GM21367 (cell line): ENCODE measurements around the gene PUM2.

Experiments
- ATAC-seq: cut with Tn5 transposase; IDR thresholded peaks from one replicate; pipeline ENCODE4 v1.9.1; 2021; ENCODE audit not compliant: unreplicated experiment

Gene PUM2

GRCh38 chr2:20346565-20347381 is 3.9 kb downstream of the PUM2 start:
- ATAC-seq = no peak

- no peak for ATAC-seq
These were observed 7.5 kb downstream of the PUM2 start for GRCh38 chr2:20343128-20343527.

GRCh38 chr2:20339012-20339411 is 11.6 kb downstream of the PUM2 start:
- ATAC-seq = no peak

- no peak for ATAC-seq
These were observed 15.9 kb downstream of the PUM2 start for GRCh38 chr2:20334605-20335203.

GRCh38 chr2:20333738-20334137 is 16.9 kb downstream of the PUM2 start:
- no peak for ATAC-seq

GRCh38 chr2:20330192-20330591 is 20.5 kb downstream of the PUM2 start:
- ATAC-seq = no peak

GRCh38 chr2:20327370-20327769 is 23.3 kb downstream of the PUM2 start:
- no peak for ATAC-seq

- ATAC-seq = no peak
These were observed 24.4 kb downstream of the PUM2 start for GRCh38 chr2:20326163-20326780.

- no peak for ATAC-seq
These were observed 27.9 kb downstream of the PUM2 start for GRCh38 chr2:20322527-20323300.

- ATAC-seq = no peak
These were observed 33.0 kb downstream of the PUM2 start for GRCh38 chr2:20317690-20318089.

- ATAC-seq = no peak
These were observed 33.4 kb downstream of the PUM2 start for GRCh38 chr2:20317197-20317596.

GRCh38 chr2:20314562-20315501 is 35.8 kb downstream of the PUM2 start:
- no peak for ATAC-seq

- ATAC-seq = no peak
These were observed 37.0 kb downstream of the PUM2 start for GRCh38 chr2:20313659-20314058.

GRCh38 chr2:20309001-20309400 is 41.6 kb downstream of the PUM2 start:
- no peak for ATAC-seq

GRCh38 chr2:20307311-20307710 is 43.3 kb downstream of the PUM2 start:
- no peak for ATAC-seq

GRCh38 chr2:20304411-20304810 is 46.2 kb downstream of the PUM2 start:
- ATAC-seq = no peak

GRCh38 chr2:20303966-20304365 is 46.7 kb downstream of the PUM2 start:
- ATAC-seq = no peak

- no peak for ATAC-seq
These were observed 48.6 kb downstream of the PUM2 start for GRCh38 chr2:20302019-20302418.

GRCh38 chr2:20300656-20301055 is 50.0 kb downstream of the PUM2 start:
- no peak for ATAC-seq

- ATAC-seq = no peak
These were observed 51.5 kb downstream of the PUM2 start for GRCh38 chr2:20299113-20299512.
